GM18868 (cell line): Measurements from ENCODE around the gene ARID1A.

Source experiments
- ATAC-seq: cut with Tn5 transposase; IDR thresholded peaks from one replicate; pipeline ENCODE4 v1.9.1; 2021; ENCODE audit warnings: mild to moderate bottlenecking, moderate library complexity; ENCODE audit not compliant: unreplicated experiment

Gene ARID1A

GRCh38 chr1:26754086-26754874 is 58.5 kb downstream of the ARID1A start:
- ATAC-seq = no peak

- no peak for ATAC-seq
Measured at GRCh38 chr1:26758358-26758757, 62.5 kb downstream of the ARID1A start.

GRCh38 chr1:26759531-26759930 is 63.7 kb downstream of the ARID1A start:
- ATAC-seq = no peak

- no peak for ATAC-seq
Measured at GRCh38 chr1:26761217-26761616, 65.4 kb downstream of the ARID1A start.

- ATAC-seq = no peak
Measured at GRCh38 chr1:26767714-26768113, 71.9 kb downstream of the ARID1A start.

- ATAC-seq = no peak
Measured at GRCh38 chr1:26768755-26769154, 72.9 kb downstream of the ARID1A start.

GRCh38 chr1:26771285-26771642 is 75.4 kb downstream of the ARID1A start:
- no peak for ATAC-seq

- no peak for ATAC-seq
Measured at GRCh38 chr1:26771643-26772321, 76.0 kb downstream of the ARID1A start.

GRCh38 chr1:26772687-26773086 is 76.9 kb downstream of the ARID1A start:
- ATAC-seq = no peak

GRCh38 chr1:26774462-26774861 is 78.6 kb downstream of the ARID1A start:
- ATAC-seq = no peak

- no peak for ATAC-seq
Measured at GRCh38 chr1:26775666-26776065, 79.9 kb downstream of the ARID1A start.

- no peak for ATAC-seq
Measured at GRCh38 chr1:26779098-26779668, 83.4 kb downstream of the ARID1A start.

- no peak for ATAC-seq
Measured at GRCh38 chr1:26780344-26780957, 84.6 kb downstream of the ARID1A start.

GRCh38 chr1:26781206-26781825 is 85.5 kb downstream of the ARID1A start:
- no peak for ATAC-seq

GRCh38 chr1:26782521-26783212 is 86.9 kb downstream of the ARID1A start:
- ATAC-seq = no peak

- ATAC-seq = no peak
Measured at GRCh38 chr1:26783646-26784022, 87.8 kb downstream of the ARID1A start.

- ATAC-seq = no peak
Measured at GRCh38 chr1:26784023-26784871, 88.4 kb downstream of the ARID1A start.

- no peak for ATAC-seq
Measured at GRCh38 chr1:26784886-26785285, 89.1 kb downstream of the ARID1A start.

- no peak for ATAC-seq
Measured at GRCh38 chr1:26785611-26786436, 90.0 kb downstream of the ARID1A start.
